Ectodermal cell (in vitro differentiated cells): ENCODE results near the gene OTOG.

ENCODE experiments used
- H3K27ac ChIP-seq: 2 replicates; pipeline ENCODE4 v1.7.0; 2013; ENCODE audit warnings: mild to moderate bottlenecking, low read depth, low read length; ENCODE audit not compliant: insufficient read depth, poor library complexity, severe bottlenecking
- H3K27me3 ChIP-seq: 2 replicates; pipeline ENCODE4 v1.7.0; 2013; ENCODE audit warnings: mild to moderate bottlenecking, low read length; ENCODE audit not compliant: insufficient read depth, control insufficient read depth, poor library complexity, severe bottlenecking
- H3K36me3 ChIP-seq: one replicate; pipeline ENCODE4 v1.7.0; 2013; ENCODE audit warnings: low read length; ENCODE audit not compliant: control insufficient read depth, insufficient read depth
- H3K4me1 ChIP-seq: one replicate; pipeline ENCODE4 v1.7.0; 2013; ENCODE audit warnings: low read length; ENCODE audit not compliant: control insufficient read depth, insufficient read depth
- H3K4me3 ChIP-seq: 2 replicates; pipeline ENCODE4 v1.7.0; 2013; ENCODE audit warnings: low read depth, low read length, control low read depth; ENCODE audit not compliant: insufficient read depth
- H3K9me3 ChIP-seq: 2 replicates; pipeline ENCODE4 v1.7.0; 2013; ENCODE audit warnings: mild to moderate bottlenecking, low read length, moderate library complexity; ENCODE audit not compliant: control insufficient read depth
- WGBS, 2 experiments: methylation state at CpG; one replicate each; pipeline ENCODE4 v1.1.7; 2013; ENCODE audit warnings: missing lambda C conversion rate in 2 of 2; 5-methylcytosine and 5-hydroxymethylcytosine counted together

OTOG gene

DNA sequence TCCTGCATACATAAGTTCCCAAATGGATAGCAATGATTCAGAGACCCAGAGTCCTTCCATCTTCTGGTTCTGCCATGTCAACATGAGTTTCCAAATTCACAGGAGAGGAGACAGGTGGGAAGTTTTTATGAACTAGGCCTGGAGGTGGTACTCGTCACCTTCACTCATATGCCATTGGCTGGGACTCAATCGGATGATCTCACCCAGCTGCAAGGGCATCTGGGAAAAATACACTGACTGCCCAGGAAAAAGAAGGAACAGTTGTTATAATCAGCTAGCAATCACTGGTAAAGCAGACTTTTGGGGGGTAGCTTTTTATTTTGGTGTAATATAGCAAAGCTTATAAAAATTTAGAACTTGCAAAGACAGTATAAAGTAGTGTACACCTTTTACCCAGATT, 83.9 kb downstream of the OTOG start:
- H3K27me3 ChIP-seq, result no peaks in the 10 kb centered on the region
- H3K9me3 ChIP-seq, result no peaks in the 10 kb centered on the region
- no peaks in the 10 kb centered on the region for H3K4me1 ChIP-seq
- H3K27ac ChIP-seq, result no peak overlapping the region
- H3K36me3 ChIP-seq, result no peaks in the 10 kb centered on the region
- WGBS, 2 experiments, result 93% methylated on average over 2 of the region's 2 CpGs
- H3K4me3 ChIP-seq, result no peak overlapping the region

DNA sequence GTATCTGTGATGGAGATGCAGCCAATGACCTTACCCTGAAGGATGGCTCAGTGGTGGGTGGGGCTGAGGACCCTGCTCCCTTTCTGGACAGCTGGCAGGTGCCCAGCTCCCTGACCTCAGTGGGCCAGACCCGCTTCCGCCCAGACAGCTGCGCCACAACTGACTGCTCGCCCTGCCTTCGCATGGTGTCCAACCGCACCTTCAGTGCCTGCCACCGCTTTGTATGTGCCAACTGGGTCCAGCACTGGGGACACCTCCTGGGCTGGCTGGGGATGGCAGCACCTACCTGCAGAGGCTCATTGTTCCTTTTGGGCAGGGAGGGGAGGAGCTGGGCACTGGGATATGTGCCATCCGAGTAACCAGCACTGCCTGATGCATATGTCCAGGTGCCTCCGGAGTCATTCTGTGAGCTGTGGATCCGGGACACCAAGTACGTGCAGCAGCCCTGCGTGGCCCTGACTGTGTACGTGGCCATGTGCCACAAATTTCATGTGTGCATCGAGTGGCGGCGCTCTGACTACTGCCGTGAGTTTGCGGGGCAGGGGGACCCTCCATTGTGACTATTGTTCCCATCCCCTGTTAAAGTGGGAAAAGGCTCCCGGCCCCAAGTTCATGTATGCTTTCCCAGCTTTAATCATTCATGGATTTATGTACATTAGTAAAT, 84.8 kb downstream of the OTOG start:
- no peak overlapping the region for H3K27ac ChIP-seq
- H3K36me3 ChIP-seq, result no peaks in the 10 kb centered on the region
- no peaks in the 10 kb centered on the region for H3K27me3 ChIP-seq
- 93 to 96% methylated on average over 19 of the region's 19 CpGs for WGBS, 2 experiments
- no peaks in the 10 kb centered on the region for H3K9me3 ChIP-seq
- H3K4me1 ChIP-seq, result no peaks in the 10 kb centered on the region
- H3K4me3 ChIP-seq, result no peak overlapping the region

DNA sequence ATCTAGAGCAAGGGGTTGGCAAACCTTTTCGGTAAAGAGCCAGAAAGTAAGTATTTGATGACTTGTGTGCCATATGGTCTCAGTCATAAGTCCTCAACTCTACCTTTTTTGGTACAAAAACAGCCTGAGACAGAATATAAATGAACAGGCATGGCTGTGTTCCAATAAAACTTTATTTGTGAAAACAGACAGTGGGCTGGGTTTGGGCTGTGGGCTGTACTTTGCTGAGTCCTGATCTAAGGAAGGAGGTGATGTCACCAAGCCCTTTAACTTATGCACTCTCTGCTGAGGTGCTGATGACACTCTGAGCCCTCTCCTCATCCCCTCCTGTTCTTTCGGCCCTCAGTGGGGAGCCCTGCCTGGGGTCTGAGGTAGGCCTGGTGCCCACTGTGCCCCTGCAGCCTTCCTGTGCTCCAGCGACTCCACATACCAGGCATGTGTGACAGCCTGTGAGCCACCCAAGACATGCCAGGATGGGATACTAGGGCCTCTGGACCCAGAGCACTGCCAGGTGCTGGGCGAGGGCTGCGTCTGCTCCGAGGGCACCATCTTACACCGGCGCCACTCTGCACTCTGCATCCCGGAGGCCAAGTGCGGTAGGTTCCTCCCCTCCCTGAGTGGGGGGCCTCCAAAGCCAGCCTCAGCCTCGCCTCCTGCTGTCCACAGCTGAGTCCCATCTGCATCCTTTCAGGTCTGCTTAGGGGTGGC, 86.4 kb downstream of the OTOG start:
- no peaks in the 10 kb centered on the region for H3K9me3 ChIP-seq
- H3K36me3 ChIP-seq, result no peaks in the 10 kb centered on the region
- H3K27me3 ChIP-seq, result no peaks in the 10 kb centered on the region
- H3K4me3 ChIP-seq, result no peak overlapping the region
- no peak overlapping the region for H3K27ac ChIP-seq
- no peaks in the 10 kb centered on the region for H3K4me1 ChIP-seq
- WGBS, 2 experiments, result 92 to 93% methylated on average over 11 of the region's 11 CpGs

DNA sequence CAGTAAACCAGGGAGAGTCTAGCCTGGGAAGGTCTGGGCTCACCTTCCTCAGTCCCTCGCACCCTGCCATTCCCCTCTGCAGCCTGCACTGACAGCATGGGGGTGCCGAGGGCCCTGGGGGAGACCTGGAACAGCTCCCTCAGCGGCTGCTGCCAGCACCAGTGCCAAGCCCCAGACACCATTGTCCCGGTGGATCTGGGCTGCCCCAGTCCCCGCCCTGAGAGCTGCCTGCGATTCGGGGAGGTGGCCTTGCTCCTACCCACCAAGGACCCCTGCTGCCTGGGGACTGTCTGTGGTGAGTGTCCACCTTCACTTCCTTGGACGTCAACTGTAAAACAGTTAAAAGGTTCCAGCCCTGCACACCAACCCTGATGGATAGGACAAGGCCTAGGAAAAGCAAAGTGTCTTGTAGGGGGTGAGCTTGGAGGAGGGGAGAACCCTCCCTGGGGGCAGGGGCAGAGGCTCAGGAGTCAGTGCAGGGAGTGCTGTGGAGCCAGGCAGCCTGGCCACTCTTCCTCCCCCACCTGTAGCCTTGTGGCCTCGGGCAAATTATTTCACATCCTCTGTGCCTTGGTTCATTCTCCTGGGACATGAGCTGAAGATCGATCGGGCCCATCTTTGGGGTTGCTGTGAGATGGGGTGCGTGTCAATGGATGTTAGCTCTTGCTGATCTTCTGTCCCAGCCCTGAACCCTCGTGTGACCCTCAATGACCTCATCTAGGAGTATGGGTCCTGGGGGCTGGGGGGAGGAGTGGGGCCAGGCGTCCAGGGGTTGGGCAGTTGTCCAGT, 87.1 kb downstream of the OTOG start:
- Histone ChIP-seq H3K27ac (no peak overlapping the region), H3K9me3 (no peaks in the 10 kb centered on the region), H3K4me1 (no peaks in the 10 kb centered on the region), H3K4me3 (no peak overlapping the region), H3K27me3 (no peaks in the 10 kb centered on the region), H3K36me3 (no peaks in the 10 kb centered on the region)
- WGBS, 2 experiments, result 85 to 88% methylated on average over 14 of the region's 14 CpGs

DNA sequence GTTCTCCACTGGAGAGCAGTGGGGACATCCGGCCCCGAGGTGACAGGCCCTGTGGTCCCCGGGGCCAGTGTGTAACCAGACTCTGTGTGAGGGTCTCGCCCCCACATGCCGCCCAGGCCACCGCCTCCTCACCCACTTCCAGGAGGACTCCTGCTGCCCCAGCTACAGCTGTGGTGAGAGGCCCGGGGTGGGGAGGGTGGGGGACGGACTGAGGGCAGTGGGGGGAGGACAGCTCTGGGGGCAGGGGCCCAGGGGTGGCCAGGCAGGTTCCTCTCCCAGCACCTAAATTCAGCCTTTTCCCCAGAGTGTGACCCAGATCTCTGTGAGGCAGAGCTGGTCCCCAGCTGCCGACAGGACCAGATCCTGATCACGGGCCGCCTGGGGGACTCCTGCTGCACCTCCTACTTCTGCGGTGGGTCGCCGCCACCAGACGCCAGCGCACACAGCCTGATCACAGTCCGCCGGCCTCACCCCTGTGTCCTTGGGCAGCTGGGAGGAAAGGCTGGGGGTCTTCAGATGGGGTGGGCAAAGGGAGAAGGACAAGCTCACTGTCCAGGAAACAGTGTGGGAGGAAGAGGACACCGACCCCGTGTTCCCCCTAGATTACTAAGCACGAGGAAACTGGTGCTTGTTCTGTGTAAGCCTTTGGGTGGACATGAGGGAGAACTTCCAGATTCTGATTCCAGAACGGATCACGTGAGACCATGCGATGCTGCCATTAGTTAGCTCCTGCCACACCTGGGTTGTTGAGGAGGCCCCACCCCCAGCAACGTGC, 87.9 kb downstream of the OTOG start:
- WGBS, 2 experiments, result 93 to 94% methylated on average over 23 to 25 of the region's 25 CpGs
- H3K27me3 ChIP-seq, result no peaks in the 10 kb centered on the region
- H3K4me3 ChIP-seq, result no peak overlapping the region
- no peaks in the 10 kb centered on the region for H3K36me3 ChIP-seq
- H3K9me3 ChIP-seq, result no peaks in the 10 kb centered on the region
- H3K4me1 ChIP-seq, result no peaks in the 10 kb centered on the region
- H3K27ac ChIP-seq, result no peak overlapping the region

DNA sequence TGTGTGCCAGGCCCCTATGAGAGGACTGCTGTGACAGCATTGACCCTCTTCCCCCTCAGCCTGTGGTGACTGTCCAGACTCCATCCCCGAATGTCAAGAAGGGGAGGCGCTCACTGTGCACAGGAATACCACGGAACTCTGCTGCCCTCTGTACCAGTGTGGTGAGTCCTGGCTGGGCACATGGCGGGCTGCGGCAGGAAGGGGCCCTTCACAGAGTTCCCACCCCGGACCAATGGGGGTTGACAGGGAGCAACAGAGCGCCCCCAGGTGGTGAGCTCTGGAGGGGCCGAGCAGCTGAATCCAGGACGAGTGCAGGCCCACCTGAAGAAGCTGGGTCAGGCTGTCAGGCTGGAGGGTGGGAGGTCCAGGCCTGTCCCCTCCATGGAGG, 88.5 kb downstream of the OTOG start:
- H3K4me3 ChIP-seq, result no peak overlapping the region
- no peak overlapping the region for H3K27ac ChIP-seq
- no peaks in the 10 kb centered on the region for H3K9me3 ChIP-seq
- H3K4me1 ChIP-seq, result no peaks in the 10 kb centered on the region
- 92% methylated on average over 9 of the region's 9 CpGs for WGBS, 2 experiments
- H3K27me3 ChIP-seq, result no peaks in the 10 kb centered on the region
- no peaks in the 10 kb centered on the region for H3K36me3 ChIP-seq

DNA sequence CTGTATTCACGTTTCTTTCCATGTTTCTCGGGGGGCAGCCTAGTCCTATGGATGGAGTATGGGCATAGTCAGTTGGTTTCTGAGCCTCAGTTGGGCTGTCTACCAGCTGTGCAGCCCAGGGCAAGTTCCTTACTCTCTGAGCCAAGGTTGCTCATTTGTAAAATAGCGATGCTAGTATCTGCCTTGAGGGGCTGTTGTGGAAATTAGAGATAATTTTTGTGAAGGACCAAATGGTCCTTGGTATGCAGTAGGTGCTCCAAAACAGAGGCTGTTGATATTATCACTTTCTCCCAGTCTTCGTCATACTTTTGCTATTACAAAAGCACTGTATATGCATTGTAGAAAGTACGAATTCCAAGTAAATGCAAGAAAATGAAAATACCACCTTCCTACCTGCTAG, 89.7 kb downstream of the OTOG start:
- Histone ChIP-seq H3K9me3 (no peaks in the 10 kb centered on the region), H3K4me1 (no peaks in the 10 kb centered on the region)
- 94 to 95% methylated on average over 4 to 5 of the region's 5 CpGs for WGBS, 2 experiments

DNA sequence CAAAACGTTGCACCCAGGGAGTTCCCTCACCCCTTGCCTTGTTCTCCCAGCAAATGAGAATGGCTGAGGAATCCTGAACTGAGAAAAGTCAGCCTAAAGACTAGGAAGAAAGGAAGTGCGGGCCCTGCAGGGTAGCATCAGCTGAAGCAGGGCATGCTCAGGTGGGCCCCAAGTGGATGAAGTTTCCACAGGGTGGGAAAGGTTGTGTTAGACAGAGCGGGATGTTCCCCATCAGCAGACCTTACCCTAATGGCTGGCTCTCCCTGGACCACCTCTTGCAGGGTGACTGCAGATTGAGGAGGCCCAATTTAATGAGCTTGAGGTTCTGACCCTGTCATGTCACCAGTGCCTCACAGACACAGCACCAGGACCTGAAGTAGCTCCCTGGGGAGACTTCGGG, 90.8 kb downstream of the OTOG start:
- H3K36me3 ChIP-seq, result no peaks in the 10 kb centered on the region
- H3K27ac ChIP-seq, result no peak overlapping the region
- H3K27me3 ChIP-seq, result no peaks in the 10 kb centered on the region
- H3K4me1 ChIP-seq, result no peaks in the 10 kb centered on the region
- H3K4me3 ChIP-seq, result no peak overlapping the region
- H3K9me3 ChIP-seq, result no peaks in the 10 kb centered on the region
- 74 to 82% methylated on average over 4 of the region's 4 CpGs for WGBS, 2 experiments

More for the DNA sequence above, 89.7 kb downstream of the OTOG start:
- no peaks in the 10 kb centered on the region for H3K27me3 ChIP-seq
- no peaks in the 10 kb centered on the region for H3K36me3 ChIP-seq
- H3K4me3 ChIP-seq, result no peak overlapping the region
- H3K27ac ChIP-seq, result no peak overlapping the region

DNA sequence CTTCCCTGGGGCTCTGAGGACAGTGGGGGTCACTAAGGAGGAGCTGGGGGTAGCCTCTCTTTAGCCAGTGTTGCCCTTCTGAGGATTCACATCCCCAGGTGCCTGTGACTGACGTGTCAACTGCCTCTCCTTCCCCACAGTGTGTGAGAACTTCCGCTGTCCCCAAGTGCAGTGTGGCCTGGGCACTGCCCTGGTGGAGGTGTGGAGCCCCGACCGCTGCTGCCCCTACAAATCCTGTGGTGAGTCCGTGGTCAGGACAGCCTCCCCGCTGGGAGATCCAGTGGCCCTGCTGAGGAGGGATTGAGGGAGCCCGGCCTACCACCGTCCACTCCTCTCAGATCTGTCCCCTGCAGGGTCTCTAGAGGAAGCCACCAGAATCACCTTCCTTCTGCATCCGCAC, 91.3 kb downstream of the OTOG start:
- 86 to 87% methylated on average over 9 of the region's 9 CpGs for WGBS, 2 experiments

DNA sequence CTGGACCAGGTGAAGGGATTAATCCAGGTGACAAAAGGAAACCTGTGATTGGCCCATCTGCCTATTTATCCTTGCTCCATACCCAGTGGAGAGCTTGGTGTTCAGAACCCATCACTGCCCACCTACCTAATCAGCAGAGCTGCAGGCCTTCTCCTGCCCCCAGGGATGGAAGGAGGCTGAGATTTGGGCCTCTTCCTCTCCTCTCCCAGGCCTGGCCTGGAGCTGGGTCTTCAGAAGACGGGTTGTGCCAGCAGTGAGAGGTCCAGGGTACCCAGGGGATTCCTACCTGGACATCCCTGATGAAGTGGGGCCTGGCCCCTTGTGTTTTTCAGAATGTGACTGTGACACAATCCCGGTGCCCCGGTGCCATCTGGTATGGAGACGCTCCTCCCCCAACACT, 92.0 kb downstream of the OTOG start:
- Histone ChIP-seq H3K36me3 (no peaks in the 10 kb centered on the region), H3K27ac (no peak overlapping the region), H3K4me1 (no peaks in the 10 kb centered on the region), H3K27me3 (no peaks in the 10 kb centered on the region), H3K4me3 (no peak overlapping the region), H3K9me3 (no peaks in the 10 kb centered on the region)
- 91% methylated on average over 4 of the region's 4 CpGs for WGBS, 2 experiments

More for the DNA sequence above, 91.3 kb downstream of the OTOG start:
- H3K9me3 ChIP-seq, result no peaks in the 10 kb centered on the region
- no peak overlapping the region for H3K4me3 ChIP-seq
- H3K27me3 ChIP-seq, result no peaks in the 10 kb centered on the region
- H3K4me1 ChIP-seq, result no peaks in the 10 kb centered on the region
- H3K36me3 ChIP-seq, result no peaks in the 10 kb centered on the region
- H3K27ac ChIP-seq, result no peak overlapping the region
